Astrocyte of the cerebellum (primary cell): ENCODE data around the gene CASTOR2.
"Not testable (repeated sequence)": the region's sequence is repeated elsewhere in the genome, so short reads cannot be mapped to it uniquely, and the experiment has no call there.

Source experiments
- DNase-seq: peaks from one replicate; pipeline ENCODE4 v3.0.0-alpha.2; 2011; ENCODE audit warnings: low read depth
- H3K4me3 ChIP-seq: 2 replicates; pipeline ENCODE4 v1.5.1; 2011; ENCODE audit warnings: mild to moderate bottlenecking, low read depth, low read length, moderate library complexity
- CTCF ChIP-seq: IDR thresholded peaks from 2 replicates; pipeline ENCODE4 v1.5.1; 2012; ENCODE audit warnings: low read length, low read depth, moderate library complexity, mild to moderate bottlenecking; ENCODE audit errors: missing control alignments
- in situ Hi-C: cut with HindIII; loops from 2 replicates; pipeline ENCODE4 v1.10.0; 2017; ENCODE audit warnings: low sequenced_read_pairs

CASTOR2 gene

GRCh38 chr7:74975959-74976358, 11.5 kb downstream of the CASTOR2 start:
- H3K4me3 ChIP-seq, DNase-seq, in situ Hi-C loops: not testable (repeated sequence)

DNA sequence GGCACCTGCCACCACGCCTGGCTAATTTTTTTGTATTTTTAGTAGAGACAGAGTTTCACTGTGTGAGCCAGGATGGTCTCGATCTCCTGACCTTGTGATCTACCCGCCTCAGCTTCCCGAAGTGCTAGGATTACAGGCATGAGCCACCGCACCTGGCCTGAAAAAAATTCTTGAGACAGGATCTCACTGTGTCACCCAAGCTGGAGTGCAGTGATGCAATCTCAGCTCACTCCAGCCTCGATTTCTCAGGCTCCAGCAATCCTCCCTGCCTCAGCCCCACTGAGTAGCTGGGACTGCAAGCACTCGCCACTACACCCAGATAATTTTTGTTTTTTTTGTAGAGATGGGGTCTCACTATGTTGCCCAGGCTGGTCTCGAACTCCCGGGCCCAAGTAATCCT, 13.0 kb downstream of the CASTOR2 start:
- in situ Hi-C loops, H3K4me3 ChIP-seq, DNase-seq: not testable (repeated sequence)

- peak; percentile 8 for DNase-seq
- in situ Hi-C loops, H3K4me3 ChIP-seq: not testable (repeated sequence)
Measured at GRCh38 chr7:74988436-74988835, 23.9 kb downstream of the CASTOR2 start.

DNA sequence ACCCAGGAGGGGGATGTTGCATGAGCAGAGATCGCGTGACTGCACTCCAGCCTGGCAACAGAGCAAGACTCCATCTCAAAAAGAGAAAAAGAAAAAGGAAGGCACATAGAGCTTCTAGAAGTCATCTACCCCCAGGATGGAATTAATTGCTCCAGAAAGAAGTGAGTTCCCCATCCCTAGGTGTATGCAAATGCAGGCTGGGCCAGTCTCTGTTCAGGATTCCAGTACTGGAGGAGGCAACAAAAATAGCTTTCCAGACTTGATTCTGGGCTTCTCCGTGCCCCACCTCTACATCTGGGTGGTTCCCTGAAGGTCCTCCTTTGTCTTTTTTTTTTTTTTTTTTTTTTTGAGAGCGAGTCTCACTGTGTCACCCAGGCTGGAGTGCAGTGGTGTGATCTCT, 28.6 kb downstream of the CASTOR2 start:
- no peak overlapping the region for H3K4me3 ChIP-seq
- DNase-seq = no peak
- TF ChIP-seq CTCF = no peak
- in situ Hi-C loops = no loop called here

DNA sequence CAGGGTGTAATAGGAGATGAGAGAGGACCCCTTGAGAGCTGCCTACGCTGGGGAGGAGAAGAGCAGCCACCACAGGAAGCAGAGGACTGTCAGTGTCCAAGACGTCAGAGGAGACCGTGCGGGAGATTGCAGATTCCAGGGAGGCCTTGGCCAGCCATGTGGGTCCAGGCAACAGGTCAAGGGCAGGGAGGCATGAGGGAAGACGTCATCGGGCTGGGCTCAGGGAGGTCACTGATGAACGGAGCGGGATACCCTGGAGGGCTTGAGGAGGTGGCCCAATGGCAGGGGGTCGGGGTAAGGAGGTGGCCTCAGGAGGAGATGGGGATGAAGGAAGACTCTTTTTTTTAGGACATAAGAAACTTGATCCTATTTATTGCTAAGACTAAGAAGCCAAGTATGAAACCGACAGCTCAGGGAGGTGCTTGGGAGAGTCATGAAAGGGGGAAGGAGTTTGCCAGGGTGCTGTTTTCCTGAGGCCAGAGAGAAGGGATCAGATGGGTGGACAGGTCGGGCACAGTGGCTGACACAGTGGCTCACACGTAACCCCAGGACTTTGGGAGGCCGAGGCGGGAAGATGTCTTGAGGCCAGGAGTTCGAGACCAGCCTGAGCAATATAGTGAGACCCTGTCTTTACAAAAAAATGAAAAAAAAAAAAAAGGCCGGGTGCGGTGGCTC, 30.5 kb downstream of the CASTOR2 start:
- H3K4me3 ChIP-seq, DNase-seq, in situ Hi-C loops: not testable (repeated sequence)

- H3K4me3 ChIP-seq, in situ Hi-C loops, DNase-seq: not testable (repeated sequence)
Measured at GRCh38 chr7:74996361-74996760, 31.9 kb downstream of the CASTOR2 start.

DNA sequence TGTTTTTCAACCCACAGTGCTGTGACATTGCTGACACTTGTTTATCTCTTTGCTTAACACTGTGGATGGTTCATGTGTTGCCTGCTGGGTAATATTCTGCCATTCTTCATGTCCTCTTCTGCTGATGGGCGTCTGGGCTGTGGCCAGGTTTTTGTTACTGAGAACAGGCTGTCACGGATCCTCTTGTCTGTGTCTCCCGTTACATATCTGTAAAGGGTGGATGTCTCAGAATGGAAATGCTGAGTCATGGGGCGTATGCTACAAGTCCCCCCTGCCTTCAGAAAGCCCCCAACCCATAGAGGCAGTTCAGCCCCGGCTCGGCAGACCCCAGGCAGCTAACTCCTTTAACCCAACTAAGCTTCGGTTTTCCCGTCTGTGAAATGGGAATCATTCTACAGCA, 33.3 kb downstream of the CASTOR2 start:
- in situ Hi-C loops, H3K4me3 ChIP-seq, DNase-seq: not testable (repeated sequence)

DNA sequence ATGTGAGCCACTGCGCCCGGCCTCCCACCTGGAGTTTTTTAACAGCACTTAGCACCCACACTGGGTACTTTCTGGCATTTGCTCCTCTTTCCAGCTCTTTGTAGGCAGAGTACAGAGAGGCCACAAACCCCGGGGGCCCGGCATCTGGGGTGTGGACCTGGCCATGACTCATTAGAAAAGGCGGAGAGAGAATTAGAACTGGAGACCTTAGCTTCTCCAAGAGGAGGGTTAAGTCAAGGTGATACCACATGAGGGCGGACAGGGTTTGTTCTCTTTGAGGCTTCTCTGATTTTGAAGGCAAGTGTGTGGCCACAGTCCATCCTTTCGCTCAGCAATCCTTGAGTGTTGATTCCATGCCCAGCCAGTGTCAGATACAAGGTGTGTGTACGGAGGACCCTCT, 36.9 kb downstream of the CASTOR2 start:
- H3K4me3 ChIP-seq, in situ Hi-C loops, DNase-seq: not testable (repeated sequence)

GRCh38 chr7:75010036-75010435, 45.5 kb downstream of the CASTOR2 start:
- no peak for DNase-seq
- TF ChIP-seq CTCF = no peak
- in situ Hi-C loops = no loop called here
- no peak overlapping the region for H3K4me3 ChIP-seq

DNA sequence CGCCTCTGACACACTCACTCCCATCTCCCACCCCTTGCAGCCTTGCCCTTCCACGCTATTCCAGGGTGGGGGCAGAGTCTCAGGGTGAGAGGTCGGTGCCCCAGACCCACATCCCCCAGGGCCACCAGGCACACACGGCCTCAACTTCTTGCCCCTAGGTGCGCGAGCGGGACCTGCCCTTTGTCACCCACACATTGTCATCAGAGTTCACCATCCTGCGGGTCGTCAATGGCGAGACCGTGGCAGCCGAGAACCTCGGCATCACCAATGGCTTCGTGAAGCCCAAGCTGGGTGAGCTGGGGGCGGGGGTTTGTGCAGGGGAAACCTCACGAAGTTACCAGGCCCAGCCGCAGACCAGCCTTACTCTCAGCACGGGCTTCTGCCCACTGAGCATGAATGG, 53.3 kb downstream of the CASTOR2 start:
- TF ChIP-seq CTCF = no peak
- in situ Hi-C loops = no loop called here
- DNase-seq = no peak
- no peak overlapping the region for H3K4me3 ChIP-seq
